Globus pallidus (tissue), 1 donor: ENCODE results near the gene SCUBE2.
A peak's percentile ranks its signal among the peaks of the same experiment; 100 is the strongest.
"Not testable (repeated sequence)": the region's sequence is repeated elsewhere in the genome, so short reads cannot be mapped to it uniquely, and the experiment has no call there.

Source experiments
- DNase-seq: peaks from one replicate; pipeline ENCODE4 v3.0.0-alpha.2; 2015; ENCODE audit warnings: low spot score

The SCUBE2 gene

DNA sequence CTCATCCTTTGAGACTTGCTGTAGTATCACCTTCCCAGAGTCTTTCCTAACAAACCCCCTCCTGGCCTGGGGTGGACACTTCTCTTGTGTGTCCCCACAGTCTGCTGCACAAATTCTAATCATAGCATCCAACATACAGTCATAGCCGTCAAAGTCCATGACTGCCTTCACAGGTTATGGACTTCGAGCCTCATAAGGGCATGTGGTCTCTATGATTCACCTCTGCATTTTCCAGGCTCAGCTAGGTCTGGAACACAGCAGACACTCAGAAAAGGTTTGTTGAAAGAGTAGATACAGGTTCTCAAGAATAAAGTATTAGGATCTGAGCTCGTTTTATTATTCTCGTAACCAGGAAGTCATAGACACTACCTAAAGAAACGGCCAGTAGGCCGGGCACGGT, 13.2 kb upstream of the SCUBE2 start:
- DNase-seq, result no peak

DNA sequence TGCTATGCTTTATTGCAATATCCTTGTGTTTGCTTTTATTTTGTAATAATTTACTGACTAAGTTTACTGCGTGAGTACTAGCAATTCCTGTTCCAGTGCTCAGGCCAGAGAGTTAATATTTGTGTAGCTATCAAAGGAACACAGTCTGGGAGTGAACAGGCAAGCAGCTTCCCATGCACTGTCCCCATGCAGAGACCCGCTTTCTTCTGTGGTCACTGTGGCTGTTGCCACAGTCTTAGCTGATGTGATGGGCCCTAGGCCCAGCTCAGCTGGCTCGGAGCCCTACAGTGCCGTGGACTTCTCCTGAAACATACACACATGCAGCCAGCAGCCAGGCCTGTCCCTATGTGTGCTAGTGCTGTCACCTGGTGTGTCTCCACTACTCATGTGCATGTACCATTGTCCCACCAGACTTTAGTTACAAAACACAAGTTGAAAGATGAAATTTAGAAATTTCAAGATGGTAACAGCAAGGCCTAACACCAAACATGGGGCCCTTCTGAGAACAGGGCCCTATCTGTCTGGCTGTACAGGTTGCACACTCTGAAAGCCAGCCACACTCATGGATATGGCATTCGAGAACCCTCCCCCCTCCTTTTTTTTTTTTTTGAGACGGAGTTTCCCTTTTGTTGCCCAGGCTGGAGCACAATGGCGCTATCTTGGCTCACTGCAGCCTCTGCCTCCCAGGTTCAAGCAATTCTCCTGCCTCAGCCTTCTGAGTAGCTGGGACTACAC, 12.3 kb upstream of the SCUBE2 start:
- no peak for DNase-seq

DNA sequence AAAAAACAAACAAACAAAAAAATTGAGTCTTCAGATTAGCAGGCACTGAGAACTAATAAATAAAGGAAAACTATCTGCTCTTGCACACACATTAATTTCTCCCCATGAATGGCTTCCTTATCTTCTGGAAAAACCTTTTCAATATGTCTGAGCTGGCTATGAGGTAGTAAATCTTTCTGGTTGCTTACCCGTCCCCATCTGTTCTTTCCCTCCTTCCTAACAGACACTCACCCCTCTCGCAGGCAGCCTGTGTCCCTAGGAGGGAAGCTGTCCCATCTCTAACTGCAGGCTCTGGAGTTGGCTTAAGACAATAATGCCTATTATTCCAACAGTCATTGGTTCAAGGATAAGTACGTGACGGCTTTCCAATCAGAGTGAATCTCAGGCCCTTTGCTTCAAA, 8.2 kb upstream of the SCUBE2 start:
- peak; percentile 21 for DNase-seq

DNA sequence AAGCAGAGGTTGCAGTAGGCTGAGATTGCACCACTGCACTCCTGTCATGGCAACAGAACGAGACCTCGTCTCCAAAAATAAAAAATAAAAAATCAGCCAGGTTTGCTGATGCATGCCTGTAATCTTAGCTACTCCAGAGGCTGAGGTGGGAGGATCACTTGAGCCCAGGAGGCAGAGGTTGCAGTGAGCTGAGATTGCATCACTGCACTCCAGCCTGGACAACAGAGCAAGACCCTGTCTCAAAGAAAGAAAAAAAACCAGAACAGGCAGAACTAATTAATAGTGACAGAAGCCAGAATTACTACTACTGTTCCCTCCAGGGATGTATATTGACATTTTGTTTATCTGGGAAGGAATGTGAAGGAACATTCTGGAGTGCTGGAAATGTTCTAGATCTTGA, 7.1 kb upstream of the SCUBE2 start:
- DNase-seq, result not testable (repeated sequence)

DNA sequence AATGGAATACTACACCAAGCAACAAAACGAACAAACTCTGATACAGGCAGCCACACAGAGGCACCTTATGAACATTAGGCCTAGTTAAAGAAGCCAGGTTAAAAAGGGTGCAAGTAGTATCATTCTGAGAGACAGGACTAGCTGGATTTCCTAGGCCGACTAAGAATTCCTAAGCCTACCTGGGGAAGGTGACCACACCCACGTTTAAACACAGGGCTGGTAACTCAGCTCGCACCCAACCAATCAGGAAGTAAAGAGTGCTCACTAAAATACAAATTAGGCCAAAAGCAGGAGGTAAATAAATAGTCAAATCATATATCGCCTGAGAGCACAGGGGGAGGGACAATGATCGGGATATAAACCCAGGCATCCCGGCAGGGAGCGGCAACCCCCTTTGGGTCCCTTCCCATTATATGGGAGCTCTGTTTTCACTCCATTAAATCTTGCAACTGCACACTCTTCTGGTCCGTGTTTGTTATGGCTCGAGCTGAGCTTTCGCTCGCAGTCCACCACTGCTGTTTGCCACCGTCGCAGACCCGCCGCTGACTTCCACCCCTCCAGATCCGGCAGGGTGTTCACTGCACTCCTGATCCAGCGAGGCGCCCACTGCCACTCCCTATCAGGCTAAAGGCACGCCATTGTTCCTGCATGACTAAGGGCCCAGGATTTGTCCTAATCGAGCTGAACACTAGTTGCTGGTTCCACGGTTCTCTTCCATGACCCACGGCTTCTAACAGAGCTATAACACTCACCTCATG, 6.0 kb upstream of the SCUBE2 start:
- not testable (repeated sequence) for DNase-seq

DNA sequence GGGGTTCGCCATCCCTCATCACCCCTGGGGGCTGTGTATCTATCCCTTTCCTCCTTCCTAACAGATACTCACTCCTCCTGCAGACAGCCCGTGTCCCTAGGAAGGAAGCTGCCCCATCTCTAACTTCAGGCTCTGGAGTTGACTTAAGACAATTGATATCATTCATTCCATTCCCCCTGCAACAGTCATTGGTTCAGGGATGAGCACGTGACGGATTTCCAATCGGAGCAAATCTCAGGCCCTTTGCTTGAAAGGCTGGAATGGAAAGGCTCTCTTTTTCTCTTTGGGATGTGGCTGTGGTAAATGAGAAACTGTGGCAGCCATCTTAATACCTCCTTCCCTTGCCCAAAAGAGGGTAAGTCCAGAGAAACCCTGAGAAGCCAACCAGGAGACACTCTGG, 5.0 kb upstream of the SCUBE2 start:
- no peak for DNase-seq

DNA sequence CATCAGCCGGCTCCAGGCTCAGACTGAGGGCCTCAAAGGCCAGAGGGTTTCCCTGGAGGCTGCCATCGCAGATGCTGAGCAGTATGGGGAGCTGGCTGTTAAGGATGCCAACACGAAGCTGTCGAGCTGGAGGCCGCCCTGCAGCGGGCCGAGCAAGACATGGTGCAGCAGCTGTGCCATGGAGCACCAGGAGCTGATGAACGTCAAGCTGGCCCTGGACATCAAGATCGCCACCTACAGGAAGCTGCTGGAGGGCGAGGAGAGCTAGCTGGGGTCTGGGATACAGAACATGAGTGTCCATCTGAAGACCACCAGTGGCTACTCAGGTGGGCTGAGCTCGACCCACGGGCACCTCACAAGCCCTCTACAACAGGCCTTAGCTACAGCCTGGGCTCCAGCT, 4.0 kb upstream of the SCUBE2 start:
- no peak for DNase-seq

DNA sequence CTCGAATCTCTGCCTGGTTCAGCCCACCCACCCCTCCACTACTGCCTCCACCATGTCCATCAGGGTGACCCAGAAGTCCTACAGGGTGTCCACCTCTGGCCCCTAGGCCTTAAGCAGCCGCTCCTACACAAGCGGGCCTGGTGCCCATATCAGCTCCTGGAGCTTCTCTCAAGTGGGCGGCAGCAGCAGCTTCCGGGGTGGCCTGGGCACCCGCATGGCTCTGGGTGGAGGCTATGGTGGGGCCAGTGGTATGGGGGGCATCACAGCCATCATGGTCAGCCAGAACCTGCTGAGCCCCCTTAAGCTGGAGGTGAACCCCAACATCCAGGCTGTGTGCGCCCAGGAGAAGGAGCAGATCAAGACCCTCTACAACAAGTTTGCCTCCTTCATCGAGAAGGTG, 3.0 kb upstream of the SCUBE2 start:
- no peak for DNase-seq

DNA sequence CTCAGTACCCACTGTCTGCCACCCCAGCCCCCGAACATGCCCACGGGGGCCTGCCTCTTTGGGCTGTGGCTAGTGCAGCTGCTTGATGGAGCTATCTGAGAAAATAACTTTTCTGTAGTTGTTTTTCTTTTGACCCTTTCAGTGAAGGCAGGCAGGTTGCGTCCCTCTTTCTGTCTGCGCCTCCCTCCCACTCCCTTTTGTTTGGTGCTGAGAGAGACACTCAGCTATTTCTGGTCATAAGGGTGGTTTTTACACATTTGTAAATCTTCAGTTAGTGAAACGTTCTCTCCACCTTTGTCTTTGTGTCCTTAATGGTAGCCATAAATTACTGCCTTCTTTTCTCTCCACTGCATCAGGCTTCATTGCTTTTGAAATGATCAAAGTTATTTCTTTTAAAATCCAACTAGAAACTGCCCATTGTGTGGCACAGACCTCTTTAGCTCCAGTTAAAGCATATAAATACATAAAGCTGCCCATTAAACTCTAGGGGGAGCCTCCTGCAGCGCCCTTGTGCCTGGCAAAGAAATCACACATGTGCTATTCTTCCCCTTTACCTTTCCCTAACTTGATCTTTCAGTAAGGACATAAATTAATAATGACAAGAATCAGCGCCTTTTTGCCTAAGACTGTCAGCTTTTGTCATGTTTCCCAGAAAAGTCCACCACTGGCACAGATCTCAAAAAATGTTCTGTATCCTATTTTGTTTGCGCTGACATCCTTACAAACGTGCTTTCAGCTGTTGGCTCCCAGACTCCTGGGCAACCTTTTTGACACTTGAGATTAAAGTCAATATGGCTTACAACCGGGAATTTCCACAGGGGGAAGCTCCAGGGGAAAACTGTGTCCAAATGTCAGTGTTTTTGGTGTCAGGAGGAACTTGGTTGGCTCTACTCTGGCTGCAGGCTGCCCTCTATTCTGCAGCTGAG, 1.7 kb upstream of the SCUBE2 start:
- no peak for DNase-seq

DNA sequence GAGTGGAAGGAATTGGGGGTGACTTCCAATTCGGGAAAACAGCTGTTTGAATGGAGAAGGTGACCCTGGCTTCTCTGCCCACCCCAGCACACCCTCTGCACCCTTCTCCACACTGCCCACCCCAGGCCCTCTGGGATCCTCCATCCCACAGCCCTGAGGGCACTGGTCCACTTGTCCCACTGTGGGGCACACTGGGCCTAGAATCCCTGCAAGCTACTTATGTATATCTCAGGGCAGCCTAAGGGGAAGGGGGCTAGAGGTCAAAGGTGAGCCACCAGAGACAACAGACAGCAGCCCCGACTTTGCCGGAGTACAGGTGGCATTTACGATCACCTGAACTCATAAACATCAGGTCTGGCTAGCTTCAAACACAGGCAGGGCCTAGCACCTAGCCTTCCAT, 673 bp upstream of the SCUBE2 start:
- no peak for DNase-seq

DNA sequence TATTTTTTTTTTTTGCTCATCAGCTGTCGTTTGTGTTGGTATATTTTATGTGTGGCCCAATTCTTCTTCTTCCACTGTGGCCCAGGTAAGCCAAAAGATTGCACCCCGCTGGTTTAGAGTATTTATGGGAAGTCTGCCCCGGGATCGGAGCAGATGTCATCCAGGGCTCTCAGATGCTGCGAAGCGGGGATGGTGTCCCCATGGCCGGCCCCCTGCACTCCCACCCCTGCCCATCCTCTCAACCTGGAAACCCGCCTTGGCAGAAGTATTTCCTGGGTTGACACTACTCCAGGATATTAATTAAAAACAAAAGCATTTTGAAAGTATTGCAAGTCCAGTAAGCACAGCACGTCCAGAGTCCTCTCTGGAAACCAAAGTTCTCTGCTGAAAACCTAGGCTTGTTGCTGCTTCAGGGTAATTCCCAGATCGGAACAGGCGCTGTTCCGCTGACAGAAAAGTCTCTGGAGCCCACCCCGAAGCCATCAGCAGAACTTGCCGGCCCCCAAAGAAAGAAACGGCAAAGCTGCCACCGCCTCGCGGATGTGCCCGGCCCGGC, 833 bp downstream of the SCUBE2 start:
- DNase-seq, result no peak

DNA sequence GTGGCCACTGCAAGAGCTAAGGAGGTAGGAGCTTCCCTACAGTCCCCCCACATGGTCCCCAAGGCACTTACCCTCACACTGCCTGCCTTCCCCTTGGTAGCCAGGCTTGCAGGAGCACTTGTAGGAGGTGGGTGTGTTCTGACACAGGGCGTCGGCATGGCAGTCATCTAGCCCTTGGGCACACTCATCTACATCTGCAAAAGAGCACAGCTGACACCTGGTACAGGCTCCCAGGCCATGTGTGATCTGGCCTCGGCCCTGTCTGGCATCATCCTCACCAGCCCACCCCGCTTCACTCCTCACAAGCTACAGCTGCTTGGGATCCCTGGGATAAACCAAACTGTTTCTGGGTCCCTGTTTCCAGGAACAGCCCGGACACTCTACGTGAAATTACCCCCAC, 1.8 kb downstream of the SCUBE2 start:
- no peak for DNase-seq

DNA sequence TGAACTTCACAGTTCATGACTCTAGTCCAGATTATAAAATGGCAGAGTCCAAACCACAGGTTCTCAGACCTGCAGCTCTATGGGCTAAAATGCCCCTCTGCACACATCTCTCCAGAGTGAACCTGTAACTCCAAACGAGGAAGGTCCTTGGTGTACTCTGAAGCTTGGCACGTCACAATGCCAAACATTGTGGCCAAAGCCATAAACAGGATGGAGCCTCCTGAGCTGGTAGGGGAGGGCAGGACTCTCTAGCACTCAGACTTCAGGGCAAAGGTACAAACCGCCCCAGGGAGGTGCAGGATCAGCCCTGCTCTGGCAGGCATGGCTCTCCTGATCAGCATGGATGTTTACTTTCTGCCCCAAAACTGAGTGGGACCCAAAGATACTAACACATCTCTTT, 2.3 kb downstream of the SCUBE2 start:
- DNase-seq, result no peak

DNA sequence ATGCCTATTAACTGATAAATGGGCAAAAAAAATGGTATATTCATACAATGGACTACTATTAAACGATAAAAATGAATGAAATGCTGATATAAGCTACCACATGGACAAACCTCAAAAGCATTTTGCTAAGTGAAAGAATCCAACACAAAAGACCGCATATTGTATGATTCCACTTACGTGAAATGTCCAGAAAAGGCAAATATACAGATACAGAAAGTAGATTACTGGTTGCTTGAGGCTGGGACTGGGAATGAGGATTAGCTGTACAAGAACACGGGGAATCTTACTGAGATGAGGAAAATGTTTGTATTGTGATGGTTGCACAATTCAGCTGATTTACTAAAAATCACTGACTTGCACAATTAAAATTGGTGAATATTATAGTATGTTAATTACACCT, 8.8 kb downstream of the SCUBE2 start:
- DNase-seq, result no peak

DNA sequence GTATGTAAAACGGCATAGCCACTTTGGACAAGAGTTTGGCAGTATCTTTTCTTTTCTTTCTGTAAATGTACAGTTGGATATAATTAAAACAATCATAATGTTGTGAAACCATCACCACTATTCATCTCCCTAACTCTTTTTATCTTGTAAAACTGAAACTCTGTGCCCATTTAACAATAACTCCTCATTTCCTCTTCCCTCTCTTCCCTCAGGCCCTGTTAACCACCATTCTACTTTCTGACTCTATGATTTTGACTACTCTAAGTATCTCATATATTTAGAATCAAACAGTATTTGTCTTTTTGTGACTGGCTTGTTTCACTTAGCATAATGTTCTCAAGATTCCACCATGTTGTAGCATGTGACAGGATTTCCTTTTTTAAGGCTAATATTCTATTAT, 10.2 kb downstream of the SCUBE2 start:
- DNase-seq, result no peak

DNA sequence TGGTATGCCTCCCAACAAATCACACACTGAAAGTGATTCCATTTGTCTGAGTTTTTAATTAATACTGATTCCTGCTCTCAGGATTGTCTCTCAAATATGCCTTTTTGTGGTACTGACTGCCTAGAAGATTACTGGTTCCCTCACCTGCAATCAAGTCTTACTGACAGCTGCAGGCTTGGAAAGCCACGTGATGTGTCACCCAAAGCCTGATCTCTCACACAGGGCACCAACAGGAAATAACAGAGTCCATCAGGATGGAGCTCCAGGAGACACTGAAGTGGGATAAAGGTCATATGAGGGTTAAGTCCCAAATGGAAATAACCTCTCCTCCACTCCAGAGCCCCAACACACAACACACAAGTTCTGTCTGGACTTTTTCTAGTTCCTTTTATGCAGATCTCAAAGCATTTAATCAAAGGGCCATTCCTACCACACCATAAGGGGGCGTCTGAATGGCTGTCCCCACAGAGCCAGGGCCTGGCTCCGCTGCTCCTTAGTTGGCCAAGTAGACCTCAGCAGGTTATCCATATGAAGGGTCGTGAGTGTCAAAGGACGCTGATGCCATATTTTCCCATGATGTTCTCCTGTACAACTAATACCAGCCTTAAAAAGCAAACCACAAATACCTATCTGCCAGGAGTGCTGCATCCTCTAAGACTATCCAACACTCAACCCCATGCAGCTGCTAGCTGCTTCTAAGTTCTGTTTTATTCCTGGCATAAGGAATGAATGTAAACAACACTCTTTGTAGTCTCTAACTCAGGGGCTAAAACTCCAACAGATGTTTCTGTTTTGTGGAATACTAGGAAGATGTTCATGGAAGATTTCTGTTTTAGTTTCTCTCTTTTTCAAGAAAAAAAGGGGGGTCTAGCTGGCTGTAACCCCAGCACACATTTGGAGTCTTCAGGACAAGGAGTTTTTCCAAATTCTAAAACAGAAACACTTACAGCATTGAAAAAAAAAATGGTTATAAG, 13.0 kb downstream of the SCUBE2 start:
- no peak for DNase-seq

DNA sequence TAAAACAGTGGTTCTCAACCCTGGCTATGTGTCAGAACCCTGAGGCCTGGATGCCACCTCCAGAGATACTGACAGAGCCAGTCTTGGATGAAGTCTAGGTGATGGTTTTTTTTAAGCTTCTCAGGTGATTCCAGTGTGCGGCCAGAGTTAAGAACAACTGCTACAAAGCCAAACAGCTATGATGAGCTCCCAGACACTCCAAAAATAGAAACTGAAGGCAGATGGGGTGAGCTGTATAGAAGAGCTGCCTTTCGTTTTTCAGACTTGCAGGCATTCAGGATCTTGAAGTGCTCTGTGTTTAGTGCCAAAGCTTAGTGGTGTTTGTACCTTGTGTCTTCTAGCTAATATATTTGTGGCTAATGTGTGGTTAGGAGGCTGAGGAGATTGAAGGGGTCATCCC, 14.2 kb downstream of the SCUBE2 start:
- DNase-seq, result no peak

DNA sequence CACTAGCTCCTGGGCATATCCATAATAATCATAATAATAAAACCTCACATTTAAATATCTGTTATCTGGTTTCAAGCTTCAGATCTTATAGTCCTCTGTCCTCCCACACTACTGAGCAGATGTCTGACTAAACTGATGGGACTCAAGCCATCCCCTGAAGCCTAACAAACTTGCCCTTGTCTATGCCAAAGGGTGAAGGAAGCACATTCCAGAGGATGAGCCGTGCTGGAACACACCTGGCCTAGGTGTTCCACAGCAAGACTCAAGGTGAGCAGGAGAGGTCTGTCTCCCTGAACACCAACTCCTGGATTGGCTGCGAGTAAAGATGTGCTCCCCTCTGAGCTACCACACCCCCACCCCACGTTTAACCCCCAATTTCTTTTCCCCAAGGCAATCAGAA, 14.7 kb downstream of the SCUBE2 start:
- DNase-seq, result no peak

DNA sequence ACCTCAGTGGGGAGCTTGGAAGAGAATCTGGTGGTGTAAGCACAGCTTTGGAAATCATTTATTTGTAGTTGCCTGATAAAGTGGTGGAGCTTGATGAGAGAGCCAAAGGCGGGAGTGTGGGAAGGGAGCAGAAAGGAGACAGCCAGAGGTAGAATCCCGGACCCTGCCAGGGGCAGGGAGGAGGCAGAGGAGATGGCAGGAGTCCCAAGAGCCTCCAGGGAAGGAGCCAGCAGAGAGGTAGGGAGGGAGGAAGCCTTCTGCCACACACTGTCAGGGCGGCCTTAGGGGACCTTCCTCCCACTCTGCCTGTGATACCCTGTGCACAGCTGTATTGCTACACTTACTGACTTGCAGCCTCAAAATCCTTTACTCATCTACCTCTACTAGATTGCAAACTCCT, 15.4 kb downstream of the SCUBE2 start:
- no peak for DNase-seq

DNA sequence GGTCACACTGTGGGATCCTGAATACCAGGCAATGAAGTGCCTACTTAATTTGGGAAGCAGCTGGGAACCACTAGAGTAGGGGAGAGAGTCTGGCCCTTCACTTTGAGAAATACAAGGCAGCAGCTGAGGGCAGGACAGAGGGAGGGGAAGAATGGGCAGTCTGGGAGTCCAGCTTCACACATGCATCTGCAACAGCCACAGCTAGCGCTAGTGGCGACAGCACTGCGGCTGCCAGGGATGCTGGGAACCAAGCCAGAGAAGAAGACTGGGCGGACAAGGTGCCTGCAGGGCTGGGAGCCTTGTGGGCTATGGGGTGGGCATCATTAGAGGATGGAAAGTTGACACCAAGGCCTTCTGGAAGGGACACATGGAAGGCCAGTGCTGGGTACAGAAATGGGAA, 15.8 kb downstream of the SCUBE2 start:
- DNase-seq, result no peak

DNA sequence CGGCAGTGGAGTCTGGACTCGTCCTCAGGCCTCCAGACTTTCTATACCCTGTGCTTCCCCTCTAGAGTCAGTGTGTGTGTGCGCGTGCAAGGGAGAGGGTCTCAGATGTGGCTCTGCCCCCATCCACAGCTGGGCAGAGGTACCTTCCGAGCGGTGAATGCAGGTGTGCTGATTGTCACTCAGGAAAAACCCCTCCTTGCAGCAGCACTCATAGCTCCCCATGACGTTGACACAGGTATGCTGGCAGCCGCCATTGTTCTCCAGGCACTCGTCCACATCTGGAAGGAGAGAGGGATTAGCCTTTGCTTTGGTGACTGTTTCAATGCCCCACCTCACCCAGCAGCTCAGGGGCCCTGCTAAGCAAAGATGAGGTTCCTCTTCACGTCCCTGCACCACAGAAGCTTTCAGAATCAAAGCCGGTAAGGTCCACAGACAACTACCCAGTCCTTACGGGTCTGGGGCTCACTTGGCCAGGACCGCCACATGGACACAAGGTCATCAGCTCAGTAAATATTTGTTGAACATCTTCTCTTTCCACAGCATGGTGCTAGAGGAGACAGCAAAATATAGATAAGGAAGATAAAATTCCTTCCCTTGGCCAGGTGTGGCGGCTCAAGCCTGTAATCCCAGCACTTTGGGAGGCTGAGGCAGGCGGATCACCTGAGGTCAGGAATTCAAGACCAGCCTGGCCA, 16.9 kb downstream of the SCUBE2 start:
- no peak for DNase-seq
